ENCODE data around the gene LIMS1.

GRCh38 chr2:108490506-108491122, 43.7 kb upstream of the LIMS1 start:
- no peak for TF ChIP-seq EZH2 (IDR thresholded peaks at IDR 0.05; ENCODE audit: low read length)
- TF ChIP-seq CTCF (optimal IDR thresholded peaks at IDR 0.05 in 1 of 3, IDR thresholded peaks at IDR 0.05 in 1 of 3, conservative IDR thresholded peaks at IDR 0.05 in 1 of 3; ENCODE audit: extremely low read depth in 1 of 3, insufficient read depth in 2 of 3, low read length in 3 of 3) = no peak
